Testis (tissue), 2 donors: ENCODE data around the gene RSPH1.

Experiments
- CTCF ChIP-seq, 3 experiments: fragments of 450-650 bp in 2 of 3; fragments of 200-600 bp in 1 of 3; sonication (generic) in 1 of 3; IDR thresholded peaks; one replicate each; pipeline ENCODE4 v1.5.1; 2016 to 2019; ENCODE audit warnings: antibody characterized with exemption in 3 of 3, mild to moderate bottlenecking in 2 of 3, moderate library complexity in 1 of 3
- POLR2A ChIP-seq: fragments of 450-650 bp; IDR thresholded peaks from one replicate; pipeline ENCODE4 v1.6.1; 2017; ENCODE audit warnings: antibody characterized with exemption, mild to moderate bottlenecking, moderate library complexity

GRCh38 chr21:42475526-42476387, 20.3 kb downstream of the RSPH1 start:
- TF ChIP-seq CTCF (IDR thresholded peaks at IDR 0.05) (no peak), POLR2A (no peak)
